ENCODE data around the gene BCAS1.

The BCAS1 gene

DNA sequence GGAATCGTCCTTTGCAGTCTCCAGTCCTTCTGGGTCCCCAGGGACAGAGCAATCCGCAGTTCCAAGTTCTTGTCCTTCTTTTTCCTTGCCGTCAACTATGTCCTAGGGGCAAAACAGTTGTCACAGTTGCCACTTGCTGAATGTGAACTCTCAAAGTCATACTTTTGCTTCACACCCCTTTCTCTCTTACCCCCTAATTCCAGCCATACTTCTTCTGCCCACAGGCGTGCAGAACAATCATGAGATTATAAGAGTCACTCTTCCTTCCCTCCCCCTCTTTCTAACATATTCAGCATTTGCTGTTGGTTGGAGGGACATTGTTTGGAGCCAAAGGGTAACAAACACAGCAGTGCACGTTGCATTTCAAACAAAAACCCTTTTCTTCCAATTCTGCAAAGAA is 74.4 kb downstream of the BCAS1 start:
- no peaks in the 10 kb centered on the region for H3K36me3 Mint-ChIP-seq (ENCODE audit: low read depth)
- peaks cover 10% of the 10 kb centered on the region for H3K9me3 Mint-ChIP-seq
- no peak overlapping the region for H3K4me3 Mint-ChIP-seq
- no peak overlapping the region for H3K27ac Mint-ChIP-seq
- peaks cover 1% of the 10 kb centered on the region for H3K4me1 Mint-ChIP-seq (ENCODE audit: low read depth)
- peaks cover 30% of the 10 kb centered on the region for H3K27me3 Mint-ChIP-seq (ENCODE audit: low read depth)

DNA sequence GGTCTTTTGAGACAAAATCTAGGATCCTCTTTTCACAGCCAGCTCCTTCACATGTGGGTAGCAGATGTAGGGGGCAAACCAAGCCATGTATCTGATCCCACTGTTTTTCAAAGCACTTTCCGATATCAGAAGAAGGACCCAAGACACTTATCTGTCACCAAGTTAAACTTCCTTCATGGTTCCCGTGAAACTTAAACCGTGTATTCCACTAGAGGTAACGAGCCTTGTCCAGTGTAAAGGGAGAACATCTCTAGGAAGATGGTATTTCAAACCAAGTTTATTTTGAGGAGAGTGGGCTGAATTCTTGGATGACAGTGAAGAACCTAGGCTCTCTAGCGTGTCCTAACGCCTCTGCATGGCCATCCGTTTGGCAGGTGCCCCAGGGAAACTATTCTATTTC is 76.3 kb downstream of the BCAS1 start:
- Mint-ChIP-seq H3K27ac (no peak overlapping the region), H3K36me3 (ENCODE audit: low read depth) (no peaks in the 10 kb centered on the region), H3K9me3 (no peaks in the 10 kb centered on the region), H3K4me1 (ENCODE audit: low read depth) (peaks cover 1% of the 10 kb centered on the region), H3K4me3 (no peak overlapping the region), H3K27me3 (ENCODE audit: low read depth) (peaks cover 37% of the 10 kb centered on the region)

DNA sequence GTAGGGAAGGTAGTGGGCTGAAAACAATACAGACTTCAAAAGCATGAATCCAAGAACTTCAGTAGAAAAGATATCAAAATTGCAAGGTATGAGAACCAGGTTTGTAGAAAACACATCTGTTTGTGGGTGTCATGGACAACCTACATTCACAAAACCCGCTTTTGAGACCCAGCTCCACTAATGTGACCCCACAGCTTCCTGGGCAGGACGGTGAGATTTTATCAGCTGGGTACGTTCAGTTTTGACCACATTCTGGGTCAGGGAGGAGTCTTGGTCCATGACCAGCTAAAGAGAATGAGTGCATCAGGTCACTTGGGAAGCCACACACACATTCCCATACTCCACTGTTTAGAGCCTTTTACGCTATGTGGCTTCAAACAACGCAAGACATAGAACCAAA is 77.1 kb downstream of the BCAS1 start:
- Mint-ChIP-seq H3K9me3 (no peaks in the 10 kb centered on the region), H3K4me3 (no peak overlapping the region), H3K4me1 (ENCODE audit: low read depth) (peaks cover 1% of the 10 kb centered on the region), H3K27ac (no peak overlapping the region), H3K27me3 (ENCODE audit: low read depth) (peaks cover 41% of the 10 kb centered on the region), H3K36me3 (ENCODE audit: low read depth) (no peaks in the 10 kb centered on the region)

DNA sequence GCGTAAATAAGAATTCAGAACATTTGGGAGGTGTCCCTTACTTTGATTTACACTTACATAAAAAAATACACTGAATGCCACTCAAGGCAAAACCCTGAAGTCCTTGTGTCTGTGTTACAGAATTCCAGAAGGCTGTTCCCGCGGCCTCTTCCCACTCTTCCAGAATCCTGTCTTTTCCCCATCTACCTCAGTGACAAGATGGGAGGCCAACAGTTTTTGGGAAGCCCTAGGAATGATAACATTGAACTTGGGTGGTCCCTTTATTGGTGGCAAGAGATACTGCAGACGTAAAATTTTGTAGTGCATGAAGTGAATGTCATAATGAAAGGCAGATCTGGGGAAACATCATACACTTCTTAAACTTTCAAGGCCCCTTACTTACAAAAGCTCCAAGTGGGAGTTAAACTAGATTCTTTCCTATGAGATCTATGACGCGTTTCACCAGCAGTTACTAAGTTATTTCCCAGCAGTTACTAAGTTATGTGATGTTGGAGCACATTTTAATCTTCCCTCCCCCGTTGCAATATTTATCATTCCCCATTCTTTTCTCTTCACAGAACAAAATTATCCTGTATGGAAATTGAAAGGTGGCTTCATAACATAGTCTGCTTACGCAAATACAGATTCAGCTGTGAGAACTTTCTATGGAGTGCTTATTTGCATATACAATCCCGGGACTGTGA is 79.5 kb downstream of the BCAS1 start:
- H3K27ac Mint-ChIP-seq: no peak overlapping the region
- no peaks in the 10 kb centered on the region for H3K36me3 Mint-ChIP-seq (ENCODE audit: low read depth)
- H3K9me3 Mint-ChIP-seq: no peaks in the 10 kb centered on the region
- peaks cover 36% of the 10 kb centered on the region for H3K27me3 Mint-ChIP-seq (ENCODE audit: low read depth)
- H3K4me3 Mint-ChIP-seq: no peak overlapping the region
- H3K4me1 Mint-ChIP-seq (ENCODE audit: low read depth): peaks cover 1% of the 10 kb centered on the region

- H3K9me3 Mint-ChIP-seq: no peaks in the 10 kb centered on the region
- no peak overlapping the region for H3K4me3 Mint-ChIP-seq
- H3K27ac Mint-ChIP-seq: no peak overlapping the region
- H3K27me3 Mint-ChIP-seq (ENCODE audit: low read depth): peaks cover 38% of the 10 kb centered on the region
- H3K36me3 Mint-ChIP-seq (ENCODE audit: low read depth): no peaks in the 10 kb centered on the region
- peaks cover 1% of the 10 kb centered on the region for H3K4me1 Mint-ChIP-seq (ENCODE audit: low read depth)
Observed at GRCh38 chr20:53990003-53990402, 80.4 kb downstream of the BCAS1 start.

DNA sequence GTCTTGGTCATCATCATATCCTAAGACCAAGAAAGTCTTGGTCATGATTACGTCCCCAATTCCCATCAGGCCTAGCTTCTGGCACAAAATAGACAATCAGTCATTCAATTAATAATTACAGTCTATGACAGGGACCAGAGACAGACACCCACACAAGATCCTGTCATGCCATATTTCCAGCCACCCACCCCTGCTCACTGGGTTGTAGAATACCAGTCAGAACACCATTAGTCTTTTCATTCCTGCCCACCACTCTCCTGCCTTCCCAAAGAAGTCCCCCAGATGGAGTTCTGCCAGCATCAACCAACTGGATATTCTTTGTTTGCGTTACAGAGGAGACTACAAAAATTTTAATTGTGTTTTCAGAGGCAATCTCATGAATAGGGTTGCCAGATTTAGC is 81.0 kb downstream of the BCAS1 start:
- H3K4me1 Mint-ChIP-seq (ENCODE audit: low read depth): peaks cover 2% of the 10 kb centered on the region
- H3K4me3 Mint-ChIP-seq: no peak overlapping the region
- H3K27me3 Mint-ChIP-seq (ENCODE audit: low read depth): peaks cover 43% of the 10 kb centered on the region
- no peaks in the 10 kb centered on the region for H3K9me3 Mint-ChIP-seq
- no peak overlapping the region for H3K27ac Mint-ChIP-seq
- H3K36me3 Mint-ChIP-seq (ENCODE audit: low read depth): no peaks in the 10 kb centered on the region

DNA sequence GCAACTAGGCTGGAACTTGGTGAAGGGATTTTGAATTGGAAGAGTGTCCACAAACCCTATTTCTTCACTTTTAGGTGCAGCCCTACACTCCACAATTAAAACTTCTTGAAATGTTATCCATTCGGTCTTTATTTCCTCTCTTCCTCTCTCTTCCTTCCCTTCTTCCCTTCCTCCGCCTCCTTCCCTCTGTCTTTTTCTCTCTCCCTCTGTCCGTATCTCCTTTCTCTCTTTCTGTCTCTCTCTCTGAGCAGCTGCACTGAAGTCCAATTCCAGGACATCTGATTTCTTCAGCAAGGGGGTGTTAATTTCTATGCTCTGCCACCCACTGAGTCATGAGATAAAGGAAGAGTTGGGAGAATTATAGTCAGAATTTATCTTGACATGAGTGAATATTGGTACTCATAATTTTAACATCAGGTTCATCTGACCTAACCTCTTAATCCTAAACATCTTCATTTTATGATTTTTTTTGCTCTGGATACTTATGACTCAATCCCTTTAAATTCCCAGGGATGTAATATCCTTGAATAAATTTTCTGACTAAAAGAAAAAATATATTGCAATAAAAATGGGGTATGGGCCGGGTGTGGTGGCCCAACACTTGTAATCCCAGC is 84.2 kb downstream of the BCAS1 start:
- Mint-ChIP-seq H3K27ac (no peak overlapping the region), H3K4me1 (ENCODE audit: low read depth) (peaks cover 1% of the 10 kb centered on the region), H3K4me3 (no peak overlapping the region), H3K36me3 (ENCODE audit: low read depth) (no peaks in the 10 kb centered on the region), H3K27me3 (ENCODE audit: low read depth) (peaks cover 31% of the 10 kb centered on the region), H3K9me3 (no peaks in the 10 kb centered on the region)

GRCh38 chr20:53985150-53985518 is 85.3 kb downstream of the BCAS1 start:
- Mint-ChIP-seq H3K36me3 (ENCODE audit: low read depth) (no peaks in the 10 kb centered on the region), H3K9me3 (no peaks in the 10 kb centered on the region), H3K27me3 (ENCODE audit: low read depth) (peaks cover 26% of the 10 kb centered on the region), H3K4me3 (no peak overlapping the region), H3K27ac (no peak overlapping the region), H3K4me1 (ENCODE audit: low read depth) (peaks cover 1% of the 10 kb centered on the region)

DNA sequence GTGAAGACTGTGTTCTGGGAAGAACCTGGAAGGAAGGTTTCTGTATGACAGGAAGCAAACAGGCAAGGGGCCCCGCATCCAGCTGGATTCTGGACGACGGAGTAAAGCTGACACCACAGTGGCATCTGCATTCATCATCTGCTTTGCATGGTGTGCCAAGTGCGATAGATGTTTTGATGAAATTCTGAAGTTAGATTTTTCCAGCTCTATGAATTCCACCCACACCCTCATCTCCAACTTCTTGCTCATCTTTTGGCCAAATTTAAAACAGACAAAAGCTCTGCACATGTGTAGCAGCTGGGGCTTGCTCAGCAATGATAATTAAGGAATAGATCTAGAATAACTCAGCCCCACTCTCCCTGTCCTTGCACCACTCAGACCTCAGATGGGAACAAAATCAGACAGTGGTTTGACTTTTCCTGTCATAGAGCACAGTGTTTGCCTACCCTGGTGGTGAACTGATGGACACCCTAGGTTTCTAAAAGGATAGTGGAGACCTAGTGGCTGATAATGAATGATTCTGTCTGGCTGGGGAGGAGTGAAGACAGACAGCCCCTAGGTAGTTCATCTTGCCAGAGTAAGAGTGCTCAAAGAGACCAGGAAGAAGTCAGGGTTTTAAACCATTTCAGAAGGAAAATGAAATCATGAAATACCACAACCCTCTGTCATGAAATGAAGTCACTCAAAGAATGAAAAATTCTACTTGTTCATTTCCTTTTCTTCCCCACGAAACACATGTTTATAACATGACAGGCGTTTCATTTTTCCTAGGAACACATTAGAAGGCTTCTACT is 85.8 kb downstream of the BCAS1 start:
- H3K27ac Mint-ChIP-seq: no peak overlapping the region
- H3K36me3 Mint-ChIP-seq (ENCODE audit: low read depth): no peaks in the 10 kb centered on the region
- H3K4me3 Mint-ChIP-seq: no peak overlapping the region
- peaks cover 1% of the 10 kb centered on the region for H3K4me1 Mint-ChIP-seq (ENCODE audit: low read depth)
- peaks cover 22% of the 10 kb centered on the region for H3K27me3 Mint-ChIP-seq (ENCODE audit: low read depth)
- no peaks in the 10 kb centered on the region for H3K9me3 Mint-ChIP-seq

GRCh38 chr20:53983401-53983800 is 87.0 kb downstream of the BCAS1 start:
- no peaks in the 10 kb centered on the region for H3K36me3 Mint-ChIP-seq (ENCODE audit: low read depth)
- H3K27ac Mint-ChIP-seq: no peak overlapping the region
- H3K27me3 Mint-ChIP-seq (ENCODE audit: low read depth): peaks cover 19% of the 10 kb centered on the region
- H3K9me3 Mint-ChIP-seq: no peaks in the 10 kb centered on the region
- no peak overlapping the region for H3K4me3 Mint-ChIP-seq
- peaks cover 1% of the 10 kb centered on the region for H3K4me1 Mint-ChIP-seq (ENCODE audit: low read depth)

DNA sequence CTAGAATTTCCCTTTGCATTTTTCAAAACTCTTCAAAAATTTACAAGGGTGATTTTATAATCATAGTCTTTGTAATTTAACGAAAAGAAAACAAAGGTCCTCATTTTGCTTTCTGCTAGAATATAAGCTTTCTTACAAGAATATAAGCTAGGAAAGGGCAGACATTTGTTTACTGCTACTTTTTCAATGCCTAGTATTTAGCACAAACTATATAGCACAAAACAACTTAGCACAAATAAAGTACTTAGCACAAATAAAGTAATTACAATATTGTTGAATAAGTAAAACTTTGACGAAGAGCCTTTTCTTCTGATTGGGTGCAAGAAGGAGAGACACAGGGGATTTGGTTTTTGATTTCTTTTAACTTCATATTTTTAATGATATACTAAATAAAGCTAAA is 87.8 kb downstream of the BCAS1 start:
- no peaks in the 10 kb centered on the region for H3K36me3 Mint-ChIP-seq (ENCODE audit: low read depth)
- H3K4me1 Mint-ChIP-seq (ENCODE audit: low read depth): peaks cover 1% of the 10 kb centered on the region
- H3K4me3 Mint-ChIP-seq: no peak overlapping the region
- no peak overlapping the region for H3K27ac Mint-ChIP-seq
- no peaks in the 10 kb centered on the region for H3K9me3 Mint-ChIP-seq
- H3K27me3 Mint-ChIP-seq (ENCODE audit: low read depth): peaks cover 16% of the 10 kb centered on the region

DNA sequence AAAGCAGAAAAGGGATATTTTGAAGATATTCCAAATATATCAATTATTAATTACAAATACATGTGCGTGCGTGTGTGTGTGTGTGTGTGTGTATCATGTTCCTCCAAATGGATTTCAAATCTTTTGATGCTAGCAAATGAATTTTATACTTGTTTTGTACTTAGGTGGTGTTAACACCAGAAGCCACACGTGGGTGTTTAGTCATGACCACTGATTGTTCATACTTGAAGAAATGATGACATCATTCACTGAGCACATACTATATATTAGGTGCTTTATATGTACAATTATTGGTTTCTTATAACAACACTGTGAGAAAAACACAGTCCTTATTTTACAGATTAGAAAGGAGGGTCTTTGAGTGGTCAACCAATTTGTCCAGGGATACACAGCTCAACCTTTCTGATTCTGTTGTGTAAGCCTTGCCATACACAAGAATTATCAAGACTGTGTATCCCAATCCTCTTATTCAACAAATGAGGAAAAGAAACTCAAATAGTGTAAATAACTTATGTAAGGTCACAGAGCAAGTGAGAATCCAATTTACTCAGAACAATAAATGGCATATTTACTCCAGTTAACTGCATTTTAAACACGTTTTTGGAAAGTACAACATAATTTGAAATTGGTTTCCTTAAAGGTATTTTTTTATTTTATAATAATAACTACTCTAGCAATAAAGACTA is 88.5 kb downstream of the BCAS1 start:
- Mint-ChIP-seq H3K27ac (no peak overlapping the region), H3K4me3 (no peak overlapping the region), H3K36me3 (ENCODE audit: low read depth) (no peaks in the 10 kb centered on the region), H3K4me1 (ENCODE audit: low read depth) (peaks cover 1% of the 10 kb centered on the region), H3K27me3 (ENCODE audit: low read depth) (peaks cover 16% of the 10 kb centered on the region), H3K9me3 (peaks cover under 1% of the 10 kb centered on the region)

GRCh38 chr20:53981130-53981529 is 89.3 kb downstream of the BCAS1 start:
- Mint-ChIP-seq H3K4me1 (ENCODE audit: low read depth) (peaks cover 1% of the 10 kb centered on the region), H3K36me3 (ENCODE audit: low read depth) (no peaks in the 10 kb centered on the region), H3K27ac (no peak overlapping the region), H3K27me3 (ENCODE audit: low read depth) (peaks cover 15% of the 10 kb centered on the region), H3K4me3 (no peak overlapping the region), H3K9me3 (peaks cover 4% of the 10 kb centered on the region)

DNA sequence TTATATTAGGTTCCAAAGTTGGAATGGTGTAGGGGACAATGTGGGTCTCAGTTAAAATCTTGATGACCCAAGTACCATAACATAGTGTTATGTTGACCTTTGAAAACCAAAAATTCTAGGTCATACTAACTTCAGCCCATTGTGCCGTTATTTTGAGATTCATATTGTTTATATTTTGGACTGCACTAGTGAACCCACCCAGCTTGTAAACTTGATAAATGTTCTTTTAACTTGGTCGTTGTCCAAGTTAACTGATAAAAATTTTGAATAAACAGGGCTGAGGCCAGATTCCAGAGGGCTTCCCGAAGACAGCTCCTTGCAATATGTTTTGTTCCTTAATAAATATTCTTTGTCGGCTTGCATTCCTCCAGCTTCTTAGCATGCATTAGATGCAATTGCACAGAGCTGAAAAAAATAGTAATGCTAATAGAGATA is 90.3 kb downstream of the BCAS1 start:
- Mint-ChIP-seq H3K27ac (no peak overlapping the region), H3K9me3 (peaks cover 7% of the 10 kb centered on the region), H3K36me3 (ENCODE audit: low read depth) (no peaks in the 10 kb centered on the region), H3K4me1 (ENCODE audit: low read depth) (peaks cover 1% of the 10 kb centered on the region), H3K27me3 (ENCODE audit: low read depth) (peaks cover 10% of the 10 kb centered on the region), H3K4me3 (no peak overlapping the region)

Measured in T-helper 1 cell treated with Interleukin-12 subunit alpha and Interleukin-12 subunit beta and Interleukin-4 antibody, amounts not matched to agents 30 μg/mL and 1 μg/mL, for 36 hours (primary cell).